ENCODE measurements around the gene SSBP4. TPM values are rescaled to one million over a fixed set of nuclear protein-coding genes. Genes with fewer than 3 reads are reported as not detected.

The SSBP4 gene
- total RNA-seq, 1 experiment from 2014 or later, result 51.2 TPM

- DNase-seq (ENCODE audit: low spot score), result no peak
- TF ChIP-seq ELF4 (CRISPR knock-in tag; IDR thresholded peaks at IDR 0.05; ENCODE audit: low read depth) (no peak), E2F5 (CRISPR knock-in tag; IDR thresholded peaks at IDR 0.05) (no peak), FOXP4 (CRISPR knock-in tag; IDR thresholded peaks at IDR 0.05) (no peak), RORB (CRISPR knock-in tag; IDR thresholded peaks at IDR 0.05) (no peak), NR2C2 (CRISPR knock-in tag; IDR thresholded peaks at IDR 0.05) (no peak), MYBL2 (CRISPR knock-in tag; IDR thresholded peaks at IDR 0.05) (no peak), SMAD3 (CRISPR knock-in tag; IDR thresholded peaks at IDR 0.05; ENCODE audit: borderline replicate concordance) (no peak), GTF2I (CRISPR knock-in tag; conservative IDR thresholded peaks at IDR 0.05) (no peak), FOXJ3 (CRISPR knock-in tag; IDR thresholded peaks at IDR 0.05; ENCODE audit: borderline replicate concordance) (no peak), NFE2L1 (CRISPR knock-in tag; IDR thresholded peaks at IDR 0.05) (no peak), ZNF219 (CRISPR knock-in tag; IDR thresholded peaks at IDR 0.05; ENCODE audit: borderline replicate concordance) (no peak), PRDM15 (CRISPR knock-in tag; IDR thresholded peaks at IDR 0.05) (no peak), NR3C1 (CRISPR knock-in tag; conservative IDR thresholded peaks at IDR 0.05; ENCODE audit: low read depth) (no peak), USF2 (CRISPR knock-in tag; IDR thresholded peaks at IDR 0.05) (no peak), ERG (CRISPR knock-in tag; IDR thresholded peaks at IDR 0.05) (no peak)
- no peaks in the 10 kb centered on the region for H3K36me3 Mint-ChIP-seq
- POLR2A ChIA-PET, result no interaction called here
- peaks cover 29% of the 10 kb centered on the region for H3K4me1 Mint-ChIP-seq
- H3K9me3 Mint-ChIP-seq, result no peaks in the 10 kb centered on the region
- CTCF ChIA-PET, result interaction anchor here (1.0 to 2.1 kb wide), 4 partner anchors 9 to 110 kb away, joined by 3 to 9 read pairs (median 6); no protein-coding TSS in a partner anchor
- H3K27ac Mint-ChIP-seq, result peak overlapping the region; percentile 60
- no peaks in the 10 kb centered on the region for H3K27me3 Mint-ChIP-seq (ENCODE audit: low read depth)
- H3K4me3 Mint-ChIP-seq, result no peak overlapping the region
- no peak for ATAC-seq
Measured at GRCh38 chr19:18480006-18480691, 61.0 kb downstream of the SSBP4 start.

GRCh38 chr19:18481505-18482222 lies 62.5 kb downstream of the SSBP4 start:
- Mint-ChIP-seq H3K4me3 (no peak overlapping the region), H3K4me1 (peaks cover 33% of the 10 kb centered on the region), H3K9me3 (no peaks in the 10 kb centered on the region), H3K27ac (no peak overlapping the region), H3K36me3 (no peaks in the 10 kb centered on the region), H3K27me3 (ENCODE audit: low read depth) (no peaks in the 10 kb centered on the region)
- no peak for ATAC-seq
- DNase-seq (ENCODE audit: low spot score), result no peak
- CTCF ChIA-PET, result interaction anchor here (0.6 to 2.2 kb wide), 7 partner anchors 7 to 38 kb away, joined by 3 to 11 read pairs (median 6); no protein-coding TSS in a partner anchor
- POLR2A ChIA-PET, result no interaction called here
- TF ChIP-seq TP53 (CRISPR knock-in tag; IDR thresholded peaks at IDR 0.05) (no peak), FOXP4 (CRISPR knock-in tag; IDR thresholded peaks at IDR 0.05) (no peak), OVOL2 (CRISPR knock-in tag; IDR thresholded peaks at IDR 0.05; ENCODE audit: borderline replicate concordance) (no peak), SMAD4 (CRISPR knock-in tag; IDR thresholded peaks at IDR 0.05) (no peak), NR1H2 (CRISPR knock-in tag; IDR thresholded peaks at IDR 0.05) (no peak), ESRRA (CRISPR knock-in tag; IDR thresholded peaks at IDR 0.05; ENCODE audit: borderline replicate concordance) (no peak), ZNF425 (CRISPR knock-in tag; conservative IDR thresholded peaks at IDR 0.05) (no peak)

Measured in WTC11 (cell line).